ENCODE data around the gene RAB17.

- no peak for TF ChIP-seq CTCF (IDR thresholded peaks at IDR 0.05; ENCODE audit: low read length)
- no peak for TF ChIP-seq EZH2 (optimal IDR thresholded peaks at IDR 0.05; ENCODE audit: low read depth, low read length)
- TF ChIP-seq EZH2phosphoT487 (IDR thresholded peaks at IDR 0.05; ENCODE audit: low read length), result no peak
These were observed 6.1 kb upstream of the RAB17 start for GRCh38 chr2:237596520-237597195.
